NCI-H2227 (cell line): ENCODE measurements around the gene RAP2C.

Experiments used
- DNase-seq: peaks from one replicate; lab custom pipeline; 2025; ENCODE audit not compliant: unreplicated experiment; lab: John Stamatoyannopoulos, UW

The RAP2C gene

DNA sequence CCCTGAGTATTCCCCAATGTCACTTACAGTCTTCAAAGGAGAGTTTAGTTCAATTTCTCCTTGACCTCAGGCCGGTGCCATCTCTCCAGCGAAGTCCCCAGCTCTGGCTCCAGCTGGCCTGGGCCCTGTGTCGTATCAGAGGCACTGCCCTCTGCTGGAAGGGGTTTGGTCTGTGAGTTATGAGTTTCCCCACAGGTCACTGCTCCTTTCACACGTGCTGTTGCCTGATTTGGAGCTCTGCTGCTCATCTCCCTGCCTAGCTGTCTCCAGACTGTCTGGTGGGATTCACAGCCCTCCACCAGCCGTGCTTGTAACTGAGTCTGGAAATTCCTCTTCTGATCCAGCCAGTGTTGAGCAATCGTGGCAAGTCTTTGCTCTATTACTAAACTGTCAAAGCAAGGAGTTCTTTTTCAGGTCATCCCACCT is at the start of gene RAP2C:
RAP2C (minus strand) TSS at position 105 of the 426 bp plus-strand sequence. CDS start 2,179 bp downstream, outside the sequence.
- peak; percentile 70 for DNase-seq

DNA sequence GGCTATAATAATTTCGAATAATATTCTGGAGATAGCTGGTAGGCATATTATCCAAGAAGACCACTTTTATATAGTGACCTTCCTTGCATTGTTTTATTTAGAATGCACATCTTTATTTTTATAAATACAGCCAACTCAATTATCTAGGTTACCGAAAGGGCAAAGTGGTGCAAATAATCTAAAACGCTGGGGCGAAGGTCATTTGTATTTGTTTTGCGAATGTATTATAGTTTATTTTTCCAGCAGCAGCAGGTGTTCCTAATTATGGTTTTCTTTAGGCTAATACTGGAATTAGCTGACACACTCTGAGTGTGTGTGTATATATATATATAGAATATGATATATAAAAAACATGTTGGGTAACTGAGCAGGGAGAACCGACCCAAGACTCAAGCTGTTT is 48.1 kb upstream of the RAP2C start:
- no peak for DNase-seq

DNA sequence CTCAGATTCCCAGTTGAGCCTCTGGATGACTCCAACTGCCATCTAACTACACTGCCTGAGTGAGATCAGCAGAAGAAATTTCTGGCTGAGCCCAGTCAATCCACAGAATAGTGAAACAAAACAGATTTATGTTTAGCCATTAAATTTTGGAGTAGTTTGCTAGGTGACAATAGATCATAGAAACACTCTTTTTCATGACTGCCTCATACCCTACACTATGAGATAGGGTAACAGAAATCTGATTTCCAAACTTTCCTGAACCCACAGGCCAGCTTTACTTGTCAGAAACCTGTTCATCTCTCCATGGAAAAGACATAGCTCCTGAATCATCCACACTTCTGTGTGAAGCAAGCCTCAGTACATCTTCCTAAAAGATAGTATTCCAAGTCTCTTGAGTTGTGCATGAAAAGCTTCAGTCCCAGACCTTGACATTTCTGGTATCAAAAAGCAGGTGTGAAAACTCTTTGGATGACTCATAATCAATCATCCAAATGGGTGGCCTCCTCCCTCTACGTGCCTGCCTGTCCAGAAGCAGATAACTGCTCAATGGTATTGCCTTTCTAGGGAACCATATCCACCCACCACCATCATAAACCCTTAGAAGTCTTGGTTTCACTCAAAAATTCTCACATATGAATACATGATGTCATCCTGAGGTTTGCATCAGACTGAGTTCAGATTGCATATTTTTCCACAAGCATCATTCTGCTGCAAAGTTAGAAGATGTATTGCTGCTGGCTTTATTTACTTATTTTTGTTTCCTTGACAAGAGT is 47.5 kb upstream of the RAP2C start:
- no peak for DNase-seq

DNA sequence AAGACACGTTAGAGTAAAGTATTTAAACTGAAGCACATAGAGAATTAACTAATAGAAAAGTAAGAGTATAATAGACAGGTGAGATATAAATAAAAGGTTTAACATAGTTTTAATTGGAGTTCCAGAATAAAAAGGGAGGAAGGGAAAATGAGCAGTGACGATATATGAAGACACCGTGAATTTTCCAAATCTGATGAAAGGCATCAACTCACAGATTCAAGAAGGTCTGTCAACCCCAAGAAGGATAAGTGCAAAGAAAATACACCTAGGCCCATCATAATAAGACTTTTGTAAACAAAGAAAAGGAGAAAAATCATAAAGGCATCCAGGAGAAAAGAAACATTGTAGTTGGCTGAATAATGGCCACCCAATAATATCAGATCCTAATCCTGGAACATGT is 43.9 kb upstream of the RAP2C start:
- DNase-seq, result no peak

DNA sequence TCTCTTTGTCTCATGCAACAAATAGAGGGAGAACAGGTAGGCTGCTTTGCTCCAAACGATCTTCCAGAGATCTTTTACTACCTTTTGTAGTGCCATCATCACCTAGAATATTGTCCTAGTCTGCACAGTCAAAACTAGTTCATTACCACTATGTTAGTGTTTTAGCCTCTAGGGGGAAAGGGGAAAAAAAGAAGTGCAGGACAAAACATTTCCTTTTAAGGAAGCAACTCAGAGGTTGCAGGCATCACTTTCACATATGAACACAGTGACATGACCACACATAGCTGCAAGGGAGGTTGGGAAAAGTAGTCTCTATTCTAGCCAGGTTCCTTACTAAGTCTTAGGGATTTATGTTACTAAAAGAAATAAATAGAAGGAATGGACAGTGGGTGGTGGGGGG is 39.3 kb upstream of the RAP2C start:
- no peak for DNase-seq

DNA sequence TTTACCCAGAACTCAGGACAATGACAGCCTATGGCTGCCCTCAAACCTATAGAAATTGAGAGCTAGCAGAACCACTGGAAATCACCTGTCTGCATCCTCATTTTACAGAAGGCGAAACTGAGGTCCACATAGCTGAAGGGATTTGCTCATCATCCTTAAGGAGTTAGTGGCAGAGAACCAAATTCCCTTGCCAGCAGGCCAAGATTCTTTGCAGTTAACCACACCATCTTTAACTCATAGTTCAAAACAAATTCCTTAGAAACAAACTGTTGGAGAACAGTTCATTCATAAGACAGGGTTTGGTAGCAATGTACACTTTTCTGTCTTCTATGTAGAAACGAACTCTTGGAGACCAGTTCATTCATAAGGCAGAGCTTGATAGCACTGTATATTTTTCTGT is 37.9 kb upstream of the RAP2C start:
- DNase-seq, result no peak

DNA sequence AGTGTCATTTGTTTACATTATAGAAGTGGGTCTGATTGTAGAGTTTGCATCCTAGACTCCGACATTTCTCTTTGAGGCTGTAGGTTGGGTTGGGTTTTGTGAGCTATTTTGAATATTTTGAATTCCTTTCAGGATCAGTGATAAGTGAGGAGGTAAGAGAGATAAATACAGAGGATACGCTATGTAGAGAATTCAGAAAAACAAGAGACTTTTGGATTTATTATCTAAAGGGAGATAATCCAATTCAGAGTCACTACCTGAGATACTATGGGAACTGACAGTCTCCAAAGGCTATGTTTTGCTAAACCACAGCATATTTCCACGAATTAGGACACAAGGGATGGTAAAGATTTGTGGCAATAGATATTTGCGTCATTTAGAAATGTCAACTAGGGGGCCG is 16.9 kb upstream of the RAP2C start:
- no peak for DNase-seq

DNA sequence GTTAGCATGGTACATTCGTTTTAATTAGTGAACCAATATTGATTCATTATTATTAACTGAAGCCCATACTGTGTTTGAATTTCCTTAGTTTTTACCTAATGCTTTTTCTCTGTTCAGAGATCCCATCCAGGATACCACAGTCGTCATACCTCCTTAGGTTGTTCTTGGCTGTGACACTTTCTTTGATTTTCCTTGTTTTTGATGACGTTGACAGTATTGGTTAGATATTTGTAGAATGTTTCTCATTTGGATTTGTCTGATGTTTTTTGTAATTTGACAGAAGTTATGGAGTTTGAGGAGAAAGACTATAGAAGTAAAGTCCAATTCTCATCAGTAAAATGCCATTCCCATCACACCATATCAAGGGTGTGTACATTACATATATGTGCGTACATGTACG is 16.2 kb upstream of the RAP2C start:
- no peak for DNase-seq

DNA sequence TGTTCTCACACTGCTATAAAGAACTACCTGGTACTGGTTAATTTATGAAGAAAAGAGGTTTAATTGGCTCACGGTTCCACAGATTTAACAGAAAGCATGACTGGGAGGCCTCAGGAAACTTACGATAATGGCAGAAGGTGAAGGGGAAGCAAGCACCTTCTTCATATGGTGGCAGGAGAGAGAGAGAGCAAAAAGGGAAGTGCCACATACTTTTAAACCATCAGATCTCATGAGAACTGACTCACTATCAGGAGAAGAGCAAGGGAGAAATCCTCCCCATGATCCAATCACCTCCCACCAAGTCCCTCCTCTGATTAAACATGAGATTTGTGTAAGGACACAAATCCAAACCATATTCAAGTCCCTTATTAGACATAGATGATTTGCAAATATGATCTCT is 12.3 kb upstream of the RAP2C start:
- no peak for DNase-seq

DNA sequence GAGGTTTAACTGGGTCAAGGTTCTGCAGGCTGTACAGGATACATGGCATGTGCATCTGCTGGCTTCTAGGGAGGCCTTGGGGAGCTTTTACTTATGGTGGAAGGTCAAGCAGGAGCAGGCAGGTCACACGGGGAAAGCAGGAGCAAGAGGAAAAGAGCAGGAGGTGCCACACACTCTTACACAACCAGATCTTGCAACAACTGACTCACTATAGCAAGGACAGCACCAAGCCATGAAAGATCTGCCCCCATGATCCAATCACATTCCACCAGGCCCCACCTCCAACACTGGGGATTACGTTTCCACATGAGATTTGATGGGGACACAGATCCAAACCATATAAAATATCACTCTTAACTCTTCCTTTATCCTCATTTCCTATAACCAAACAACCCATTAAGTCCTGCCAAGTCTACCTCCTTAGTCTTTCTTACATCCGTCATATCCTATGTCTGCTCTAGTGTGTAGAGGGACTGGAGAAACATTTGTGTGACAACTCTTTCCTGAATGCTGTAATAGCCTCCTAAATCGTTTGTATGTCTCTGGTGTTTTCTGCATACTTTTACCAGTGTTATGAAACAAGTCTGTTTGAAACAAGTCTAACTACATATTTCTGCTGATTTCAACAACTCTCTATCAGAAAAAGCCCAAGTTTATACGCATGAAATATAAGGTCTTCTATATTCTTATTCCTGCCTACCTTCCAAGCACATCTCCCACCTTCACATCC is 8.3 kb upstream of the RAP2C start:
- DNase-seq, result no peak

DNA sequence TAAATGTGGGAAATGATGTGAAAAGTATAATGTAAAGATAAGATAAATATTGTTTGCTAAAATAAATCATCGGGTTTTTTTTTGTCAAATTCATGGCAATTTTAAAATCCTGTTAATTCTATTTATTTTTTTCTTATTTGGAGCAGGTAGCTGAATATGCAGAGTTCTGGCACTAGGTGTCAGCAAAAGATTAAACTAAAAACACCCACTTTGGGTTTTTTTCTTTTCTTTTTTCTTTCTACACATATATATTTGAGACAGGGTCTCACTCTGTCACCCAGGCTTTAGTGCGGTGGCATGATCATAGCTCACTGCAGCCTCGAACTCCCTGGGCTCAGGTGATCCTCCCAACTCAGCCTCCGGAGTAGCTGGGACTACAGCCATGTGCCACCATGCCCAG is 6.9 kb upstream of the RAP2C start:
- peak; percentile 16 for DNase-seq

DNA sequence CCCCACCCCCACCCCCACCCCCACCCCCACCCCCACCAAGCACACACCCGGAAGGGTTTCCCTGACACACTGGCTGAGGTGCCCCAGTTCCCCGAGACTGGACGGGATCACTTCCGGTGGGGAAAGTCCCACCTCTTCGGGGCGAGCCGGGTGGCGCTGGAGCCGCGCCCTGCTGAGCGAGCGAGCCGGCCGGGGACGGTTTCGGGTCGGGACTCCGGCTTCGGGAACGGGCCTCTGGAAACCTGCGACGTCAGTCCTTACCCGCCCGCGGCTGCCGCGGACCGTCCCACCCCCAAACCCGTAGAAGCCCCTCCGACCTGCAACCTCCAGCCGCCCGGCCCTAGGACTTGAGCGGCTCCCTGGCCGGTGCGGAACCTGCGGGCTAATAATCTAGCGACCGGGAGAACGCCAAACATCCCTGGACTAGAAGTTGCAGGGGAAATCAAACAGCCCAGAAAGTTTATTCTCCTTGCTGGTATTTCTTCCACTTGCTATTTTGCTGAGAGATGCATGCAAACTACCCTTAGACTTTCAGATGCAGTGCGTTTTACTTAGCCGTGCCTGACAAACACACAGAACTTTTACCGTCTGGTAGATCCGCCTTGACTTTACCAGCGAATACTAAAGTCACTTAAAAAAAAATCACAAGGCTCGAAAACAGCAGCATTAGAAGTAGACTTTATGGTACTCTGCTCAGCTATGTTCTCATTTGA is 991 bp downstream of the RAP2C start:
- DNase-seq, result peak; percentile 91

DNA sequence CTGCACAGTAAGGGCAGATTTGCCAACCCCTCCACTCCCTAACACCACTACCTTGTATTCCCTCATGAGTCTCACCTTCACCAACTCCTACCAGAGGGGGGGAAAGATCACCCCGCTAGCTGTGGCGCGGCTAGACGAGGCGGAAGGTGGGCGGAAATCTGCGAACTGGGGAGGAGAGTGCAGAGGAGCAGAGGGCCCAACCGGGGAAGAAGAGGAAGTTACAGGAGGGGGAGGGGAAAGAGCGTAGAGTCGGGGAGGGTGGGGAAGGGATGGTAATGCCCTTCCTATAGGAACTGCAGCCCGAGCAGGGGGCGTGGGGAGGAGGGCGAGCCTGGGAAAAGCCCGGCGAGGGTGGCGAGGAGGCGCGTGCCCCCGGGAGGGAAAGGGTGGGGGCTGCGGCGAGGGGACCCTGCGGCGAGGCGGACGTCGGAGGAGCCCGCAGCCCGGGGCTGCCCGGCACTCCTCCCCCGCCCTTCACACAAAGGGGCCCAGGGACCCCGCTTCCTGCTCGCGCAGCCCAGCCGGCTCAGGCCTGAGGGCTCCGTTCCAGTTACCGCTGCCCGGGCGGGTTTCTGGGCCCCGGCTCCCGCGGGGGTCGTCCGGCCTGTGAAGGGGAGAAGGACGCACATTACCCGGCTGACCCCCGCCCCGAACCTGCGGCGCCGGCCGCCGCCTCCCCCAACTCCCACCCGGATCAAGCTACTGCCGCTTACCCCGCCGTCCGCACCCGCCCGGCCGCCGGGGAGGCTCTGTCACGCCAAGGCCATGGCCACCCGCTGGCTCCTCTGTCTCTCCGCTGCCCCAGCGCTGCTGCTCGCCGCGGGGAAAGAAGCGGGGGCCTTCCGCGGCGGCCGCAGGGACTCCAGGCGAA is 1.8 kb downstream of the RAP2C start:
- peak; percentile 85 for DNase-seq

DNA sequence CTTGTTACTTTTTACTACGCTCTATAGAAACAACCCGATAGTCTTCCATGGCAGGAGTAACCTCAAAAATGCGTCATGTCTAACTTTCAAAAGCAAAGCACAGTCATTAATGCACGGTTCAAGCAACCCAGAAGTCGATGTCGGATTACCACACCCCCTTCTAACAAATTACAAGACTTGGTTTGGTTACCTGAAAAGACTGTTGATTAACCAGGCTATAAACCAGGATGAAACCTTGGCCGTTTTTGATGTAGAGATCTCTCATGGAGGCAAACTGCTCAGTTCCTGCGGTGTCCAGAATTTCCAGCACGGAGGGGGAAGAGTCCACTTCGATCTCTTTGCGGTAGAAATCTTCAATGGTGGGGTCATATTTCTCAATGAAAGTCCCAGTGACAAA is 2.4 kb downstream of the RAP2C start:
- DNase-seq, result peak; percentile 45

DNA sequence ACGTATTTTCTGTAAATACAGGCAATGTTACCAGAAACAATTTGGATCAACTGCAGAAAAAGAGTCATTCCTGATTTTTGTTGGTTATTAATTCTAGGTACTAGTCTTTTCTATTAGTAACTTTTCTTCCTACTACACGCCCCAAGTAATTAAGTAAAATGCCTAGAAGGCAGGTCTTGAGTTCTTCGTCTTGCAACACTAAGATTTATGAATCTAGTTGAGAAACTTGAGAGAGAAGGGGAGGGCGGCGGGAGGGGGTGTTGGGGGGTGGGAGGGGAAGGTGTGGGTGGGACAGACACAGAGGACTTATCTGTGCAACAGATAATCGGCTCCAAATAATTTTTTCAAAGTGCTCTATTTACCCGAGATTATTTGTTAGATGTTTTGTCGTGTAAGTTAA is 3.0 kb downstream of the RAP2C start:
- DNase-seq, result no peak

DNA sequence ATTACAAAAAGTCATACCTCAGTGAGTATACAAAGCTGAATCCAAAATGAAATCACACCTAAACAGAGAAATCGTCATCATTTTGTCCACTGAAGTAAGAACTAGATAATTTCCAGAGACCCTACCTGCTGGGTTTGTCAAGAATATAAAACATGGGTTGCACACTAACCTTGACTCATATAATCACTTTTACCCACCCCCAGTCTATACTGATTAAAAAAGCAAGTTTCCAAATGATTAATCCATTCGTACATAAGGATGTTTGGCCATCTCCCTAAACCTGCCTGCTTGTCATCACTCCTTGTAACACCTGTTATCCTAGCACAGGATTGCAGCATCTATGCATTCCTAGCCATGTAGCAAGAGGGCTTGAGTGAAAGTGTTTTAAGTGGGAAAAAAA is 4.7 kb downstream of the RAP2C start:
- no peak for DNase-seq

DNA sequence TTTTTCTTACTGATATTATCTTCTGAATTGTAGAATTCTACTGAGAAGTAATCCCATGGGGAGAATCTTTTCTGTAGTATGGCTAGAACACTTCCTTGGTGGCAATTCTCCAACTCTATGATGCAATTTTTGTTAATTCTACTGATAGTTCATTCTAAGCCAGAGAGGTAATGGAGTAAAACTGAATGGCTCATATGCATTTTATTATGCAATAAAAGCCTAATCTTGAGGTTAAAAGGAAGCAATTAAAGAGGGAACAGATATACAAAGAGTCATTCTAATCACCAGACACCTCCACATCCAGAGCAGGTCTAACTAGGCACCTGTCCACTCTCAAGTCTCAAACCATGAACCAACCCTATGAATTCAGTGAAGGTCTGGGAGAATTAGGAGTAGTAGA is 9.7 kb downstream of the RAP2C start:
- no peak for DNase-seq

DNA sequence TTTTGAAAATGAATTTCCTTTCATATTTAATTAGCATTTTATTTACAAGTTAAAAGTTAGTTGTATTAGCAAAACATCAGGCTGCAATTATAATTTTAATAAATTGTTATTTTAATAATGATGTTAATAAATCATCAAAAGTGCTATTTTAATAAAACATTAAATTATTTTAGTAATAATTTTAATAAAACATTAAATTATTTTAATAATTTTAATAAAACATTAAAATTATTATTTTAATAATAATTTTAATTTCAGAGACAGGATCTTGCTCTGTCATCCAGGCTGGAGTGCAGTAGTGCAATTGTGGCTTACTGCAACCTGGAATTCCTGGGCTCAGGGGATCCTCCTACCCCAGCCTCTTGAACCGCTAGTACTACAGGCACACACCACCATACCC is 10.8 kb downstream of the RAP2C start:
- DNase-seq, result no peak

DNA sequence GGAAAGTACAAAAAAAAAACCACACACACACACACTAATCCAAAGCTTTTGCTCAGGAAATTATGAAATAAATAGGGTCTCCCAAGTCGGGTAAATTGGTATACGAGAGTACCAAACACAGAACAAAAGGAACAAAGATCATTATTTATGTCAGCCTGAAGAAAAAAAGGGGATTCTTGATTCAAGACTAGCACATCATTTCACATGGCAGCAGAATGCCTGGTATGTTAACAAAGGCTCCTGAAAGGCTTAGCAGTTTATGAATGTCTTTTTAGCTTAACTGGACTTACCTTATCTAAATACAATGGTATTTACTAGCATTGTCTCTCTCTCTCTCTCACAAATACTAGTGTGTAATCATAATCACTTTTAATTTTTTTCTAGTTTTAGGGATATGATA is 11.3 kb downstream of the RAP2C start:
- no peak for DNase-seq

DNA sequence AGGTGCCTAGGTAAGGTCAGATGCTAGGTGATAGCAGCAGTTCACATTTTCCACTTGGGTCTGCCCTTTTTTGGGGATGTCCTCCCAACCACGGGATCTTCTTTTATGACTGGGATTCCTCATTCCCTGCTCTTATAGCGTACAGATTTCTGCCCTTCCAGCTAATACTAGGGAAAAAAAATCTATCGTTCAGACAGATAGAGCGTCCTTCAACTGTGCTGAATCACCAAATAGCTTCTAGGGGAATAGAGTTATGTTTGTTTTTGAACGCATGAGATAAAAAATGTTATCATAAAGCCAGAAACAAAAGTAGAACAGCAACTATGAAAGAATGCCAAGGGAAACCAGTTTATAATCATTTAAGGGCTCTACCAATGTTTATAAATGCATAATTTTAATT is 13.0 kb downstream of the RAP2C start:
- DNase-seq, result no peak

DNA sequence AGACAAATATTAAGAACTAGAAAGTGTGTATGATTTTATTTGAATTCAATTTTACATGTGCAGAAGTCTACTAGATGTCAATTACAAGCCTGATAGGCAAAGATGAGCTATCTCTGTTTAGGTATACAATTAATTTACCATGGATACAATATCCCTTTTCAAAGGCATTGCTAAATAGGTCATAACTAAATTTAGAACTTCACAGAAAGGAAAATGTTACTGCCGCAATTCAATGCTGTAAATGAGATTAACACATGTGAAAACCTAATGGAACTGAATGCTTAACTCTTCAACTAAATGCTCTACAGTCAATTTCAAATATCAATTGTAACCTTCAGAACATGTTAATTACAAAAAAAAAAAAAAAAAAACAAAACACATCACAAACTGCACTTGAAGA is 14.6 kb downstream of the RAP2C start:
- no peak for DNase-seq
